T follicular helper cell (primary cell): ENCODE data around the gene GBP3.
"Not testable (repeated sequence)": the region's sequence is repeated elsewhere in the genome, so short reads cannot be mapped to it uniquely, and the experiment has no call there.

Source experiments
- DNase-seq: peaks from one replicate; pipeline ENCODE4 v3.0.0-alpha.2; 2020; ENCODE audit warnings: low read depth

Gene GBP3

DNA sequence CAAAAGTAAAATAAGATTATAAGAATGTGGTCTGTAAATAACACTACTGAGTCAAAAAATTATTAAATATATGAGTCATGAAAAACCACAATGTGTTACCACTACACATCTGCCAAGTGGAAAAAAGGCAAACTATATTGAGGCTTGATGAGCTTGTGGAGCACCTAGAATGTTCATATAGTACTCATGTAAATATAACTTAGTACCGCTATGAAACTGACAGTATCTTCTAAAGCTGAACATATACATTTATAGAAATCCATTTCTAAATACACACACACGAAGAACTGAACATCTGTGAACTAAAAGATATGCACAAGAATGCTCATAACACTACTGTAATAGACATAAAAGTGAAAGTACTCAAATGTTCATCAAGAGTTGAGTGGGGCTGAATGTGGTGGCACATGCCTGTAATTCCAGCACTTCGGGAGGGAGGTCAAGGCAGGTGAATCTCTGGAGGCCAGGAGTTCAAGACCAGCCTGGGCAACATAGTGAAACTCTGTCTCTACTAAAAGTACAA lies 18.5 kb upstream of the GBP3 start:
- no peak for DNase-seq

DNA sequence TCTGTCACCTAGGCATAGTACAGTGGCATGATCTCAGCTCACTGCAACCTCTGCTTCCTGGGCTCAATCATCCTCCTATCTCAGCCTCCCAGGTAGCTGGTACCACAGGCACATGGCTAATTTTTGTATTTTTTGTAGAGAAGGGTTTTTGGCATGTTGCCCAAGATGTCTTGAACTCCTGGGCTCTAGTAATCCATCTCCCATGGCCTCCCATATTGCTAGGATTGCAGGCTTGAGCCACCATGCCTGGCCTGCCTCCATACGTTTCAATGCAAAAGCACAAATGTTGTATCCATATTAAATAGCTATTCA lies 17.6 kb upstream of the GBP3 start:
- no peak for DNase-seq

DNA sequence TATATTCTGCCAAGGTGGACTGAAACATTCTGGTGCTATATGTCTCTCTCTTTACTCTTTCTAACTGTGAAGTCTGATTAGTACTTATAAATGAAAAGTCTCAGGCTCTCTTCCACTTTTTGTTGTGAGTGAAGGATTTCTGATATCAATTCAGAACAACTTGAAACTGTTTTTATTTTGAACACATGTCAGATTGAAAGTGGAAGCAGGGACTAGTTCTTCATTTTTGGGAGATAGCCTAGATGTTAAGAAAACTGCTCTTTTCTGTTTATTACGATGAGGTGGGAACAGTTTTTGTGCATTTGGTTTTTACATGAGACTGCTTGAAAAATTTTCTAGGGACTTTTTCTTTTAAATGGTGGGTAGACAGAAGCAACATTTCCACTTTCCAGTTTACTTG lies 14.5 kb upstream of the GBP3 start:
- DNase-seq: no peak

DNA sequence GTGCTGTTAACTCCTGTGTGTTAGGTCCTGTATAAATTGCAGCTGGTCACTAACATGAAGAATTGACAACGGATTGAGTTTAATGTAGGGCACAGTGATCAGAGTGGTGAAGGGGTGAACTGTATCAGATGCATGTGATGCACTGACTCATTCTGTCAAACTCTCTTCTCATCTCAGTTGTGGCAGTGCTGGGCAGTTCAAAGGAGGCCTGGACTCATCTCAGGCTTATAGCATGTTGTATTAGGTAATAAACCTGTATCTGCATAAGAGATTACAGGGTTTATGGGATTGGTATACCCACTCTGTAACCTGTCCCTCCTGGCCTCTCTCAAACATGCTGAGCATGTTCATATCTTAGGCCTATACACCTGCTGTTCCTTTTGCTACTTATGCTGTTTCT lies 12.4 kb upstream of the GBP3 start:
- no peak for DNase-seq

DNA sequence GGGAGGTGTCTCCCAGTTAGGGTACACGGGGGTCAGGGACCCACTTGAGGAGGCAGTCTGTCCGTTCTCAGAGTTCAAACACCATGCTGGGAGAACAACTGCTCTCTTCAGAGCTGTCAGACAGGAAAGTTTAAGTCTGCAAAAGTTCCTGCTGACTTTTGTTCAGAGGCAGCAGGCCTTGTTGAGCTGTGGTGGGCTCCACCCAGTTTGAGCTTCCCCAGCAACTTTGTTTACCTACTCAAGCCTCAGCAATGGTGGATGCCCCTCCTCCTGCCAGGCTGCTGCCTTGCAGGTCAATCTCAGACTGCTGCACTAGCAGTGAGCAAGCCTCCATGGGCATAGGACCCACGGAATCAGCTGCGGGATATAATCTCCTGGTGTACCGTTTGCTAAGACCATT lies 11.3 kb upstream of the GBP3 start:
- not testable (repeated sequence) for DNase-seq

DNA sequence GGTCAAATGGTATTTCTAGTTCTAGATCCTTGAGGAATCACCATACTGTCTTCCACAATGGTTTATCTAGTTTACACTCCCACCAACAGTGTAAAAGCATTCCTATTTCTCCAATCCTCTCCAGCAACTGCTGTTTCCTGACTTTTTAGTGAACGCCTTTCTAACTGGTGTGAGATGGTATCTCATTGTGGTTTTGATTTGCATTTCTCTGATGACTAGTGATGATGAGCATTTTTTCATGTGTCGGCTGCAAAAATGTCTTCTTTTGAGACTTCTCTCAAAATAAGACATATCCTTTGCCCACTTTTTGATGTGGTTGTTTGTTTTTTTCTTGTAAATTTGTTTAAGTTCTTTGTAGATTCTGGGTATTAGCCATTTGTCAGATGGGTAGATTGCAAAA lies 6.4 kb upstream of the GBP3 start:
- DNase-seq: not testable (repeated sequence)

DNA sequence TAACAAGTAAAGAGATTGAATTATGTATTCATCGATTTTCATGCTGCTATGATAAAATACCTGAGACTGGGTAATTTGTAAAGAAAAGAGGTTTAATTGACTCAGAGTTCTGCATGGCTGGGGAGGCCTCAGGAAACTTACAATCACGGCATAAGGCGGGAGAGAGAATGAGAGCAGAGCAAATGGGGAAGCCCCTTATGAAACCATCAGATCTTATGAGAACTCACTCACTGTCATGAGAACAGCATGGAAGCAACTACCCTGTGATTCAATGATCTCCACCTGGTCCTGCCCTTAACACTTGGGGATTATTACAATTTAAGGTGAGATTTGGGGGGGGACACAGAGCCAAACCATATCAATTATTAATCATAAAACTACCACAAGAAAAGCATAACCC lies 3.3 kb upstream of the GBP3 start:
- DNase-seq: no peak

DNA sequence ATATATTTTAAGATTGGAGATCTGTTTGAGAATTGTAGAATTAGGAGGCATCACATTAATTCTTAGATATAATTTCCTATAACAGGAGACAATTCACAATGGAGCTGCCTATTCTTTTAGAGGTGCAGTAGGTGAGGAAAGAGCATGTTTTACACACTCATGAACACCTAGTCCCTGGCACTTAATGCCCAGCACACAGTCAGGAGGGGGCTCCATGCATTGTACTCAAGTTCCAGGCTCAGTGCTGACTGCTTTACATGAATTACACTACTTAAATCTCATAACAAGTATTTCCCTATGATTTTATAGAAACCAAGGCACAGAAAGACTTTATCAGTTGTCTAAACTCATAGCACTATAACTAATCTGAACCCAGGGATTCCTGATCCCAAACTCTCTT lies 360 bp upstream of the GBP3 start:
- no peak for DNase-seq

DNA sequence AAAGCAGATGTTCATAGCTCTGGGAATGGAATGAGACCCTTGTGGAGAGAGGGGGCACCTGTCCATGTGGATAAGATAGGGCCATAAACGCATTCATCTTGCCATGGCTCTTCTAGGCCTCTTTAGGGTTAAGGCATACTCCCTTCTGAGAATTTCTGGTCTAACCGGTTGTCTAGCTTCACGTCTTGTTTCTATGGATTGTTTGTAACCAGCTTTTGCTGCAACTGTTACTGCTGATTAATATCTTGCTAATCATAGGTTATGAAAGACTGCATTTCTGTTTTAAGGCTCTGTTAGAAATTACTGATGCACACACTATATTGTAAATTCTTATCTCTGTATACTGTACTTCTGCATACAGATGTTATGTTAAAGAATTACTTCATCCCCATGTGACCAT lies 4.3 kb downstream of the GBP3 start:
- not testable (repeated sequence) for DNase-seq

DNA sequence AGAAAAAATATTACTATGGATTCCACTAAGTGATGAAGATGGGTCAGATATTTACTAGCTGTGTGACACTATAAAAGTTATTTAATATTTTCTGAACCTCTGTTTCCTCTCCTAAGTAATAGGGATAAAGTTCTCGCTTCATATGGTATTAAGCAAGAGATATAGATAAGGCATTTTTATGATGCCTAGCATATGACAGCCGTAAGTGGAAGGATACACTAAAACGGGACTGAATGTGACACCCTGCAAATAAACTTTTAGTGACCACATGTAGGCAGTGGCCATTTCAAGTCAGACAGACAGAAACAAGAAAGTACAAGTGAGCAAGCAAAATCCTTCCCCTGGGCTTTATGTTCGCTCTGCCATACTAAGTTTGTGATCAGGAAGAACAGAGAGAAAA lies 14.2 kb downstream of the GBP3 start:
- DNase-seq: no peak

DNA sequence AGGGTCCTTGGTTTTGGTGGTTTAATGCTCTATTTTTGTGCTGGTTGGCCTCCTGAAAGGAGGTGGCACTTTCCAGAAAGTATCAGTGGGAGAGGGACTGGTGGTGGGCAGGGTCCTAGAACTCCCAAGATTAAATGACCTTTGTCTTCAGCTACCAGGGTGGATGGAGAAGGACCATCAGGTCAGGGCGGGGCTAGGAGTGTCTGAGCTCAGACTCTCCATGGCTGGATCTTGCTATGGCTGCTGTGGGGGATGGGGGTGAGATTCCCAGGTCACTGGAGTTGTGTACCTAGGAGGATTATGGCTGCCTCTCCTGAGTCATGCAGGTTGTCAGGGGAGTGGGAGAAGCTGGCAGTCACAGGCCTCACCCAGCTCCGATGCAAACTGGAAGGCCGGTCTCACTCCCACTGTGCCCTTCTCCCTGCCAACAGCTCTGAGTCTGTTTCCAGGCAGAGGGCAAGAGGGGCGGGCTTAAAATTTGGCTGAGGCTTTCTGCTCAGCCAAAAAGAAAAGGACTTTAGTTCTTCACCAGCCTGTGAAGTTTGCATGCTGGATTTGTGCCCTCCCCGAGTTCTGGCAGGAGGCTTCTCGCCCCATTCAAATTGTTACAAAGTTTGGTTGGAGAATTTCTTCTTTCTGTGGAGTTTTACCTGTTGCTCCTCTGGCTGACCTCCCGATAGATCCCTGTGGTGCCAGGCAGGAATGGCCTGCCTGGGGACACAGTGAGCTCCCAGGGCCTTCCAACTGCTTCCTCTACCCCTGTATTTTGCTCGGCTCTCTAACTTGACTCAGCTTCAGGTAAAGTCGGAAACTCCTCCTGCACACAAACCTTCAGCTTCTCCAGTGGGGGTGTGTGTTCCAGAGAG lies 17.1 kb downstream of the GBP3 start:
- no peak for DNase-seq

DNA sequence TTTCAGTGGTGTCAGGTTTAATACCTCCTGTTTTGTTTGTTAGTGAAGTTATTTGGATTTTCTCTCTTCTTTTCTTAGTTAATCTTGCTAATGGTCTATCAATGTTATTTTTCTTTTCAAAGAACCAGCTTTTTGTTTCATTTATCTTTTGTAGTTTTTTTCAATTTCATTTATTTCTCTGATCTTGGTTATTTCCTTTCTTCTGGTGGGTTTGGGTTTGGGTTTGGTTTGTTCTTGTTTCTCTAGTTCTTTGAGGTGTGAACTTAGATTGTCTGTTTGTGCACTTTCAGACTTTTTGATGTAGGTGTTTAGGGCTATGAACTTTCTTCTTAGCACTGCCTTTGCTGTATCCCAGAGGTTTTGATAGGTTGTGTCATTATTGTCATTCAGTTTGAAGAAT lies 20.5 kb downstream of the GBP3 start:
- not testable (repeated sequence) for DNase-seq

DNA sequence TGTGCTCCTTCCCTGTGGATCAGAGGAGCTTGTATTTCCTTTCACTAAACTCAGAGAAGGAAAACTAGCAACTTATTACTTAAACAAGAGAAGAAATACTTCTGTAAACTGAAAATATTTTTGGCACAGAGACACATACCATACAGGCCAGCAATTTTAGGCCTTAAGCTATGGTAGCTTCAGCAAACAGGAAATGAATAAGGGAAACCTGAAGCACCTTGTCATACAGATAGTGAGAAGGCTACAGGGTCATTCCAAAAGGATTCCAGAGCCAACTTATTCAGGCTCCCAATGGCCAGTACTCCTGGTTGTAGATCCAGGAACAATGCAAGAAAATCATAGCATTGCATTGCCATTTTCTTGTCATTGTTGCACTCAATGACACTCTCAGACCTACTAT lies 21.2 kb downstream of the GBP3 start:
- no peak for DNase-seq

DNA sequence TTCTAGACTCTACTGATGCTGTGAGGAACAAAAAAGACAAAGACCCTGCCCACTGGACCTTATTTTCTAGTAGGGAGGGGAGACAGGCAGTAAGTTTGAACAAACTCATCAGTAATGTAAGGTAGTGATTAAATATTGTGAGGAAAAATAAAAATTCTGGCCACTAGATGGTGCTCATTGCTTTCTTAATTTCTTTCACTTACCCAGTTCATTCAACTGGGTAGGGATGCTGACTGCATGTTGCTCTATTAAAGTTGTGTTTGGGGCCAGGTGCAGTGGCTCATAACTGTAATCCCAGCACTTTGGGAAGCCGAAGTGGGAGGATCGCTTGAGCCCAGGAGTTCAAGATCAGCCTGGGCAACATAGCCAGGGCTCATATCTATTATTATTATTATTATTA lies 23.9 kb downstream of the GBP3 start:
- DNase-seq: no peak

DNA sequence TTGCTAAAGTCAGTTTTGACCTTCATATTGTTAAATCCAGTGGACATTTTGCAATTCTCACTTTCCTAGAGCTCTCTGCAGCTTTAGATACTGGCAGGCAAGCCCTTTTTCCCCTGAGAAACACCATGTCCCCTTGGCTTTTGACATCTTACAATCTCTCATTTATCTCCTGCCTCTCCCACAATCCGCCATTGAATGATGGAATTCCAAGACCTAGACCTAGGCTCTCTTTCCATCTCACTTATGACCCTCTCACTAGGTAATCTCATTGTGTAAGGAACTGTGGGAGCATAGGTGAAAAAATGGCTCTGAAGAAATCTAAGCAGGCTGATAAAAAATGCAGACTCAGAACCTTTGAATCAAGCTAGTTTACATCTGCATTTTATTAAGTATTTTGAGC lies 32.2 kb downstream of the GBP3 start:
- DNase-seq: no peak

DNA sequence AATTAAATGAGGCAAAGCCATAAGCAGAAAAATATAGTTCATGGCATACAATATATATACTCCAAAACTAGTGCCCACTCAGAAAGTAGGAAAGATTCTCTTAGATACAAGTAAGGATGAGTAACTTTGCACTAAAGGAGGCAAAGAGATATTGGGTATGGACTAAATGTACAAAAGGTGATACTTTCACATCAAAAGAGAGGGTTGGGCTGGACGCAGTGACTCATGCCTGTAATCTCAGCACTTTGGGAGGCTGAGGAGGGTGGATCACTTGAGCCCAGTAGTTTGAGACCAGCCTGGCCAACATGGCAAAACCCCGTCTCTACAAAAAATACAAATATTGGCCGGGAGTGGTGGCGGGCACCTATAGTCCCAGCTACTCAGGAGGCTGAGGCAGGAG lies 37.0 kb downstream of the GBP3 start:
- DNase-seq: no peak

DNA sequence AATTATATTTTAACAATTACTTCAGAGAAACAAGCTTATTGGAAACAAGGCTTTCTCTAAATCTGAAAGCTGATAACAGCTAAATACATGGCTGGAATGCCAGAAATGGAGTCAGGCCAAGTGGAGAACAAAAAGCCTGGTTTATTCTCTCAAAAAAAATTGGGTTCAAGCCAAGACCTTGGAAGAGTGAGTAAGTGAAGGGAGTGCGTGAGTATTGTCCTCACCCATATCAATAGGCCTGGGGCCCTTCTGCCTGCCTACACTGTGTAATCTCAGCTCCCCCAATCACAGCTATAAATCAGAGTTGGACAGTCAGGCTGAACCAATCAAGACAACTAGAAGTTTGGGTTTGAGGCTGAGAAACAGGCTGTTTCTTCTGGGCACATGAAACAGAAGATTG lies 37.6 kb downstream of the GBP3 start:
- no peak for DNase-seq

DNA sequence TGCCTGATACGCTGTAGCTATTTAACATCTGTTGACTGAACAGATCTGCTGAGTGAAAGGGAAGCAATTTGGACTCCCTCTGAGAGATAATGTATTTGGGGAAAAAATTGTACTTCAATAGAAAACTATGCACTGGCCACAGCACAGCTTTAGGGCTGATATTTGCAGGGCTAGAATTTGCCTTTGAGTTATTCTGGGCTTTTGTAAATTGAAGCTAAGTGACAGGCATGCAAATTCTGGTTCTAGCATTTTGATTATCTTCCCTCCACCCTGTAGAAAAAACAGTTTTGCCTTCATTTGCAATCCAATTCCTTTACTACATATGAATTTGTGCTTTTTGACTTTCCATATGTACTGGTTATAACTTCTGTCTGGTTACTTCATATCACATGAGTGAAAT lies 38.1 kb downstream of the GBP3 start:
- DNase-seq: no peak

DNA sequence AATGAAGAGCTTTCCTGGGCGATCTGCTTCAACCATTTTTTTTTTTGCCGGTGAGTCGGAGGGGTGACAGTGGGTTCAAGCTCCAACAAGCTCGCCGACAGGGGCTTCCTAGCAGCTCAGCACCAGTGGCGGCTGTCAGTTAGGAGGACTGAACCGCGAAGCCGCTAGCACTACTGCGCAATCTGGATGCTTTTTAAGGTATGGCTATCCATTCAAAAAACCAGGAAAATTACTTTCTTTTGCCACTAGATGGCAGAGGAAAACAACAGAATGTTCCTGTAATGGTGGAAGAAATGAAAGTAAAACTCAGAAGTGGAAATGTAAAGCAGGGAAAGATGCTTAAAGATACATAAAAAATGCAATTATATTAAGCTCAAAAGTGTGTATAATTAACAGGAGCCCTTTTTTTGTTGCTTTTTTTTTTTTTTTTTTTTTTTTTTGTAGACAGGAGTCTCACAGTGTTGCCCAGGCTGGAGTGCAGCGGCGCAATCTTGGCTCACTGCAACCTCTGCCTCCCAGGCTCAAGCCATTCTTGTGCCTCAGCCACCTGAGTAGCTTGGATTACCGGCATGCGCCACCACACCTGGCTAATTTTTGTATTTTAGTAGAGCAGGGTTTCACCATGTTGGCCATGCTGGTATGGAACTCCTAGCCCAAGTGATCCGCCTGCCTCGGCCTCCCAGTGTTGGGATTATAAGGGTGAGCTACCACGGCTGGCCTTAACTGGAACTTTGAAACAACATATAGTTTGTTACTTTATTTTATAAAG lies 38.7 kb downstream of the GBP3 start:
- DNase-seq: peak; percentile 34

DNA sequence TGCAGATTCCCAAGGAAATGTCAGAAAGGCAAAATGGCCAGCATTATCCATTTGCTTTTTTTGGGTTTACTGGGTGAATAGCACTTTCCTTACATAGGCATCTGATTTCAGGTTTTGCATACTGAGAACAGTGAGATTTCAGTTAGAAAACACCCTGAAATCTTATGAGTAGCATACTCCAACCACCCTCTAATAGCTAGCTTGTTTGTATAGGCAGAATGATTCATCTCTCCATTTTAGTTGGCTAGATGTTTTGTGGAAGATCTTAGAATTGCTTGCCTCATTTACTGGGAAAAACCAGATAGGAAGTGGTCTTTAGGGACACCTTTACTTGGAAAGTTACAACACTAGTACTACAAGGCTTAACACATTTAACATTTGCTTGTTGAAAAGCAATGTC lies 40.6 kb downstream of the GBP3 start:
- DNase-seq: no peak

DNA sequence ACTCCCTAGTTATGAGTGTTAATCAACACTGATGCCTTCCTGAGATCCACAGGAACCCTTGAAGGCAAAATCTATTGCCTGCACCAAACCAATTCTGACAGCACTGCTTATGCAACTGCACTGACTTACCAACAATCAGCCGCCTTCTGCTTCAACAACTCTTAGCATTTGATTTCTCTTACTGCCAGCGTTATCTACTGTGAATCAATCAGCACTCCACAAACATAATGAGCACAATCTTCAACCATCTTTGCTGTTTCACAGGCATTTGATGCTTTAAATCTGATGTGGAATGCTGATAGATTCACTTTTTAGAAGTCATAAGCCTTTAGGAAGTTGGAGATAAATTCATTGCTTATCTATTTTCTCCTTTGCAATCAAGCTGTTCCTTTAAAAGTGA lies 41.2 kb downstream of the GBP3 start:
- not testable (repeated sequence) for DNase-seq

DNA sequence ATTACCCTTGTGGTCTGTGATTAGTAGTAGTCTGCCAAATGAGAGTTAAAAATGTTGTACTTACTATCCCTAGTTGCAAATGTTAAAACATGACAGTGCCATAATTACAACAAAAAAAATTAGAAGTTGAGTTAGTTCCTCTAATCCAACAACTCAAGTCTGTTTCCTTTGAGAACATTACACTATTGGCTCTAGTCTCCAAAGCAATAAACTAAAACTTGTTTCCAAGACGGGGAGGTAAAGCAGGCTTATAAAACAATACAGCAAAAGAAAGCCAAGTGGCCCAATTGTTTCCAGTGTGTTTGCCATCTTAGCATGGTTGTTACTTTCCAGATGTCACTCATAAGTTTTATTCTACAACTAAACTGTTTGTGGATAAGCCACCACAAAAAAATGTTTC lies 41.8 kb downstream of the GBP3 start:
- no peak for DNase-seq

DNA sequence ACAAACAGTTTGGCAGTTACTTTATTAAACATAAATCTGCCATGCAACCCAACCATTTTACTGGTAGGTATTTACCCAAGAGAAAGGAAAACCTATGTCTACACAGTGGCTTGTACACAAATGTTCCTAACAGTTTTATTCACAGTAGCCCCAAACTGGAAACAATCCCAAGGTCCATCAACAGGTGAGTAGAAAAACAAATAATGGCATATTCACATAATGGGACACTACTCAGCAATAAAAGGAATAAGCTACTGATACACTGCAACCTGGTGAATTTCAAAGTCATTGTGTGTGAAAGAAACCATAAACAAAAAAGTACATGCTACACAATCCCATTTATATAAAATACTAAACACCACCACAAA lies 42.9 kb downstream of the GBP3 start:
- DNase-seq: no peak
